NCI-H2107 (cell line): ENCODE results near the gene GPR37L1.
"Not testable (repeated sequence)": the region's sequence is repeated elsewhere in the genome, so short reads cannot be mapped to it uniquely, and the experiment has no call there.

Experiments used
- DNase-seq: peaks from one replicate; lab custom pipeline; 2025; lab: John Stamatoyannopoulos, UW

Gene GPR37L1

DNA sequence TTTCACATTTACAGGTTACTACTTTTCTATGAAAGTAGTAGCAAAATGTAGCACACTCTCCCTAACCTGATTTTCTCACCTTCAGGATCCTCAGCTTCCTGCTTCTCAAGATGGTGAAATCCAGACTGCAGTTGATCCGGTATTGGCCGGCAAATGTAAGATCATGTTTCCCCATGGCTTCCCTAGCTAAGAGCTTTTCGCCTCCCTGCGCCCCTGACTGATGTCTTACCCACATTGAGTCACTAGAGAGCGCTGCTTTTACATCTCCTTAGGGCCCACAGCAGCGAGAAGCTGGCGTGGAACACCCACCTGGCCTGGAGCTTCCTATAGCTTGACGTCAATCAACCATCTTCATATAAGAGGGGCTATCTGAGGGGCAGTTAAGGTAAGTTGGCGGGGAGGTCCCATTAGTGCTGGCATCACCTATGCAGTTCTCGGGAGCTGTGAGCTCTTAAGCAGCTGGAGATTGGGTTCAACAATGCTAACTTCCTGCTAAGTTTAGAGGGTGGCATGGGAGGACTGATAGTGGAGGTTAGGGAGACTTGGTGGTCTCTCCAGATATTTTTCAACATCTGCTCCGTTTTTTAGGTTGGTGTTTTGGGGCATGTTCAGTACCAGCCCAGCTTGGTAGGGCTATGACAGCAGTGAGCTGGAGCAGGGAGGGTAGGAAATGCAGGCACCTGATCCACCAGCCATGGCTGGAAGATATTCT, 32.2 kb downstream of the GPR37L1 start:
- DNase-seq: peak; percentile 89

DNA sequence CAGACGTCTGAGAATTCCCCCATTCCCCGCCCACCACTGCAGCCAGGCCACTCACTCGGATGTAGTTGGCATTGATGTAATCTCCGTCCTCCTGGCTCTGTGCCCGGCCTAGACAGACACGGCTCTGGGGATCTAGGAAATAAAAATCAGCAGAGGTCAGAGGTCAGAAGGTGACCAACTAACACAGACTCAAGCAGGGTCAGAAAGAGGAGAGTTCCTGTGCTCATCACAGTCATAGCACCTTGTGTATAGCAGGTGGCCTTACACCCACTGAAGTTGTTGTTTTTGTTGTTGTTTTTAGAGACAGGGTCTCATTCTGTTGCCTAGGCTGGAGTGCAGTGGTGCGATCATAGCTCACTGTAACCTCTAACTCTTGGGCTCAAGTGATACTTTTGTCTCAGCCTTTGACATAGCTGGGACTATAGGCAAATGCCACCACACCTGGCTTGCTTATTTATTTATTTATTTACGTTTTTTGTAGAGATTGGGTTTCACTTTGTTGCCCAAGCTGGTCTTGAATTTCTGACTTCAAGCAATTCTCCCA, 32.8 kb downstream of the GPR37L1 start:
- DNase-seq: no peak

GRCh38 chr1:202156590-202156989, 33.9 kb downstream of the GPR37L1 start:
- DNase-seq: no peak

GRCh38 chr1:202157945-202158344, 35.2 kb downstream of the GPR37L1 start:
- DNase-seq: no peak

DNA sequence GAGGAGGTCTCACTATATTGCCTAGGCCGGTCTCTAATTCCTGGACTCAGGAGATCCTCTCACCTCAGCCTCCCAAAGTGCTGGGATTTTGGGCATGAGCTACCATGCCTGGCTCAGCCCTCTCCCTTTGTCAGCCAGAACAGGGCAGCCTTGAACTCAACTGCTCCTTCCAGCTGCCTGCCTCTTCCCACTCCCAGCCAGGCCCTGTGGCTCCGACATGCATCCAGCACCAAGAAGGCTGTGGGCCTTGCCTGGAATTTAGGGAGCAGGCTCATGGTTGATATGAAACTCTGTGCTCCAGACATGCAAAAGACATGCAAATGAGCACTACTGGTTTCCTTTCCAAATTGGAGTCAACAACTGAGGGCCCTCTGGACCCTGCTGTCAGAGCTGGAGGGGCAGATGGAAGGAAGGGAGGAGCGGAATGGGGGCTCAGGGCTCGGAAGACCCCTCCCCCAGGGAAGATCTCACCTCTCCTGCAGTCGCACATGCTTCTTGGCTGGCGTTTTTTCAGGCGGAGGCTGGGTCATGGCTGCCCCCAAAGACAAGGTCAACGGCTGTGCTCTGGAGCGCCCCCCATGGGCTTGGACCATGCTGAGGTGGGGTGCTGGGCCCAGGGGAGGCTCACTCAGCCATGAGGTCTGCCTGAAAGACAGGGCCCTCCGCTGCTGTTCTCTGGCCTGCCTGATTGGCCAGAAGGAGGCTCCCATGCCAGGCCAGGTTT, 36.3 kb downstream of the GPR37L1 start:
- DNase-seq: no peak

GRCh38 chr1:202159534-202160371, 37.0 kb downstream of the GPR37L1 start:
- DNase-seq: no peak

- no peak for DNase-seq
Measured at GRCh38 chr1:202160377-202160940, 37.7 kb downstream of the GPR37L1 start, which contains the start of gene PTPN7. PTPN7 (minus strand) TSS chr1:202160602; CDS start chr1:202159402, 1,200 bp downstream.

DNA sequence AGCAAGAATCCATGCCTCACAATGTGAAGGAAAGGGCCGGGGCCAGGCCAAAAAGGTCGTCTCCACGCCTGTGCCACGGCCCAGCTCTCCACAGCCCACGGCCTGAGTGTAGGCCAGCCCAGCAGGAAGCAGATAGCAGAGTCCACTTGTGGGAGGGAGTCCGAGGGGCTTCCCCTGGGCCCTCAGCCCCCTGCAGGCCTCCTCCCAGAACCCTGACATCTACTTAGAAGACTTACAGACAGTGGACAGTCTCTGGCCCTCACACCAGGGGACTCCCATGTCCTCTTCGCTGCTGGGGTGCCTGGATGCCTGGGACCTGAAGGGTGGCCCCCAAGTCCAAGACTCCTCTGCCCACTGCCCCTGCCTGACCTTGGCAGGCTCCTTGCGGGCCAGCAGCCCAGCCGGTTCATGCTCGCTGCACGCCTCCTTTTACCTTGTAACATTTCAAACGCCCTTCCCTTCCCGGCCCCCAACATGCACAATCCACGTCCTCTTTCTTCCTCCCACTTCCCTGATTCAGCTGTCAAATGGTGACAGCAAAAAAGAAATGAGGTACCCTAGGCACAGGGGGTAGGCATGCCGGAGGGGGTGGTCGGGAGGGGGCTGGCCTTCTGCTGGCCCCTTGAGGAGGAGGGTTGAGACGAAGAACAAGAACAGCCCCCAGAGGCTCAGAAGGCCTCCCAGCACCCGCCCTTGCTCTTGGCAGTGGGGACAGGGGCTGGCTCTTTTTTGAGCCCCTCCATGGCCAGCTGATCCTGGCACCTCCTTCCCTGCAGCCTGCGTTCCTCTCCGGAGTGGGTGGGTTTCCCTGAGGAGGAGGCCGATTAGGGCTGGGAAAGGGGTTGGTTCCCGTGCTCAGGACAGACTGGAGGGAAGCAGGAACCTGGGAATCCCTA, 38.7 kb downstream of the GPR37L1 start:
- DNase-seq: no peak

DNA sequence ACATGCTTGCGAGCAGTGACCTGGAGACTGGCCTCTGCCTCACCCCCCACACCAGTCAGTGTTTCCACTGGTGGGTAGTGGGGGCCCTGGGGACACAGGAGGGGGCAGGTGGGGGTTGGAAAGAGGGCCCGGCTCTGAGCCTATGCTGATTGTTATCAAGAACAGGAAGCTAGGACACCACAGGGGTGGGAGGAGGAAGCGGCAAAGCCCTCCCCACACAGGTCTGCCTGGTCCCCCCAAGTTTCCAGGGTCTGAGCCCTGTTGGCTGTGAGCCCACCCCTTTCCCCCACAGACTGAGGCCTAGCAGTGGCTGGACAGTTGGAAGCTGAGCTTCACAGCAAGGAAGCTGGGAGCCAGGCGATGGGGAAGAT, 39.3 kb downstream of the GPR37L1 start:
- no peak for DNase-seq

- DNase-seq: no peak
Measured at GRCh38 chr1:202162418-202163280, 39.9 kb downstream of the GPR37L1 start.

GRCh38 chr1:202163281-202164270, 40.9 kb downstream of the GPR37L1 start:
- no peak for DNase-seq

GRCh38 chr1:202164271-202165037, 41.7 kb downstream of the GPR37L1 start:
- DNase-seq: no peak

DNA sequence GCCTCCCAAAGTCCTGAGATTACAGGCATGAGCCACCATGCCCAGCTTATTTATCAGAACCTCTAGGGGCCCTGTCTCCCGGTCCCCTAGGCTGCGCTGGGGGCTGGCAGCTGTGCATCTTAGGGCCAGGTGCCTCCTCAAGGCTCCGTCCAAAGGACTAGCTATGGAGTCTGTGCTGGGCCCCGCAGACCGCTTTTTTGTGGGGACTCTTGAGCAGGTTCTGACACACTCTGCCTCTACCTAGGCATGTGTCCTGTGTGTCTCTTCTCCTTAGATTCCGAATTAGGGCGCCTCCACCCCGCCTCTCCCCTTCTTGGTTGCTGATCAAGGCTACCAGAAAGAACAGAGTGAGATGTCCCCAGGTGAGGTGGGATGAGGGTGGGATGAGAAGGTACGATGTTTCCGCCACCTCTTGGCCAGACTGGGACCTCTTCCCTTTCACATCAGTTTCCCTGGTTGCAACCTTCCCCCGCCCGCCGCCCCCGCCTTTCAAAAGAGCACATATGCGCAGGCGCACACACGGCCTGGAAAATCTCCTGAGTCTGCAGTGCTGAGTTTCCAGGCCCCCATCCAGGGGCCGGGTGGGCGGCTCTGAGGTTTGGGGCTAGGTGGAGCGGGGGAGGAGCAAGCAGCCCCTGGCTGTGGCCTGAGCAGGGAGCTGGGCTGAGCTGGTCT, 42.7 kb downstream of the GPR37L1 start:
- DNase-seq: no peak

DNA sequence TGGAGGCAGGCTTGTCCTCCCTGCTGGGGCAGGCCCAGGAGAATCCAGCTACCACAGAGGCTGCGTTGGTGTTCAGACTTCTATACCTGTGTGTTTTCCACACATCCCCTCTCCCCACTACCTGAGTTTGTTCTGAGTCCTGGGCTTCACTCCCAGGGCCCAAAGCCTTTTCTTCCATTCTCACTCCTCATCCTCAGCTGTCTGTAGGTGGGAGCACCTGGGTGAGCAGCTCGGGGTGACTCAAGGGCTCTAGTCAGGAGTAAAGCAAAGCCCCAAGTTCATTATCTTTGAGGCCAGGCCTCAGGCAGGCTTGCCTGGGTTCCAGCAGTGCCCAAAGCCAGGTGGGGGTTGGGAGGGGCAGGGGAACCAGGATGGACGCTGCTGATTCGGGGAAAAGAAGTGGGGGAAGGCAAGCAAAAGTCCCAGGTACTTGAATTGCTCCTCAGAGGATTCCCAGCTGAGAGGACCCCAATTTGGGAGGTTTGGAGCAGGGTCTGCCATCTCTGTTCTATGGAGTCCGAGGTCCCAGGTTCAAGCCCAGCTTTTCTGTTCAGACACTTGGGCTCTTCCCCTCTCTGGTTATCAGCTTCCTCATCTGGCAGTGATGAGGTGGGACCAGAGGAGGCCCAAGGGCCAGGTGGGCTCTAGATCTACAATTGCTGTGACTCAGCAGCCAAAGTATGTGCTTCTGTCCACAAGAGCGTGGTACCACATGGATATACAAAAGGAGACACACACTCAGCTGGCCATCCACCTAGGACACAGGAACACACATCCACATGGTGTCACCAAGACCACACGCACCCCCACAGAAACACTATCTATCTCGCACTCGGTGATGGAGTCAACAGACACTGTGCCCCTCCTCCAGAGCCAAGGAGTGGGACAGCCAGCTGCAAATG, 43.5 kb downstream of the GPR37L1 start:
- no peak for DNase-seq

DNA sequence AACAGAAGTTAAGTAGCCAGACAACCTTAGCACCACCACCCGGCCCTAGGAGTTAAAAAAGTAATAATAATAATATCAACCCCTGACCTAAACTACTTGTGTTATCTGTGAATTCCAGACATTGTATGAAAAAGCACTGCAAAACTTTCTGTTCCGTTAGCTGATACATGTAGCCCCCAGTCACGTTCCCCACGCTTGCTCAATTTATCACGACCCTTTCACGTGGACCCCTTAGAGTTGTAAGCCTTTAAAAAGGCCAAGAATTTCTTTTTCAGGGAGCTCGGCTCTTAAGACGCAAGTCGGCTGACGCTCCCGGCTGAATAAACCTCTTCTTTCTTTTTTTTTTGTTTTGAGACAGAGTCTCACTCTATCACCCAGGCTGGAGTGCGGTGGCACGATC, 44.3 kb downstream of the GPR37L1 start:
- not testable (repeated sequence) for DNase-seq

DNA sequence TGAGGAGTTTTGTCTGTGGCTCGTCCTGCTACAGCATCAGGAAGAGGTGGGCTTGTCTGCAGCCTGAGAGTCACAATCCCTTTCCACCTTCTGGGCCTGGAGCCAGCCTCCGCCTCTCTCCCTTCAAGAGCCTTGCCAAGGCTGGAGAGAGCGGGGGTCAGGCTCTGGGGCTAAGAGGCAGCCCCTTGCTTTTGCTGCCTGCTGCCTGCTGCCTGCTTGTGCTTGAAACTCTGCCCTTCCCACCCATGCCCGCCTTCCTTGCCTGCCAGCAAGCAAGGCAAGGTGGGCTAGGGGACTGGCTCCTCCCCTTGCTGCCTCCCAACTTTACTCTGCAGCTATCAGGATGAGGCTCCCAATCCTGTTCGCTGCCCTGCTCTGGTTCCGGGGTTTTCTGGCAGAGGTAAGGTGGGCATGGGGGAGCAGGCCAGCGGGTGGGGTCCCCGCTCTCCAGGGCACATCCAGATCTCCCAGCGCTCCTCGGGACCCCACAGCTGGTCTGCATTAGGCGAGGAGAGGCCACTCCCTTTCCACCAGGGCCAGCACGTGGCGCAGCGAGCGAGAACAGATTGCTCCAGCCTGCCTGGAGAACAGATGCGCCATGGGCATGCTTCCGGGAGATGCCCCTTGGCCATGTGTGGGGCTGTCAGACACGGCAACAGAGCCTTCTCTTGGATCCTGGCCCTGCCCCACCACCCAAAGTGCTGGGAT, 45.1 kb downstream of the GPR37L1 start:
- DNase-seq: no peak
